ENCODE results near the gene SAMD1. TPM values are rescaled to one million over a fixed set of nuclear protein-coding genes. Genes with fewer than 3 reads are reported as not detected.

SAMD1 gene
- total and polyA plus RNA-seq, 9 of the 15 experiments (the other 6 are each of a cell fraction or from before 2014, with no cell fraction given) = 2.9 to 96.0 (median 43.5) TPM

- TF ChIP-seq ARID3A (IDR thresholded peaks at IDR 0.05; ENCODE audit: borderline replicate concordance, low read depth, low read length) = no peak
- TF ChIP-seq EWSR1 (IDR thresholded peaks at IDR 0.05; ENCODE audit: borderline replicate concordance, low read depth, partially characterized antibody) = no peak
- no peak for TF ChIP-seq GTF2E2 (tag; IDR thresholded peaks at IDR 0.05)
- peak; percentile 97 for TF ChIP-seq KLF1 (tag; IDR thresholded peaks at IDR 0.05)
- TF ChIP-seq ZBTB49 (CRISPR knock-in tag; IDR thresholded peaks at IDR 0.05; ENCODE audit: borderline replicate concordance) = no peak
- no peak for TF ChIP-seq HNRNPUL1 (IDR thresholded peaks at IDR 0.05; ENCODE audit: low read length)
- peak; percentile 90 for TF ChIP-seq HNRNPK (IDR thresholded peaks at IDR 0.05; ENCODE audit: low read depth, low read length, poor library complexity, severe bottlenecking)
- peak; percentile 42; the same call in 1 of the 2 replicates for TF ChIP-seq PML (IDR thresholded peaks at IDR 0.05; ENCODE audit: low read length)
- TF ChIP-seq KLF13 (tag; IDR thresholded peaks at IDR 0.05; ENCODE audit: borderline replicate concordance, low read depth) = peak; percentile 97
- peak in 1 of 2 experiments; percentile 37; a peak in 1 of 4 replicates for TF ChIP-seq KDM4B (IDR thresholded peaks at IDR 0.05; ENCODE audit: borderline replicate concordance in 2 of 2, low read depth in 1 of 2)
- peak in 1 of 2 experiments; percentile 74; a peak in 2 of 4 replicates for TF ChIP-seq HDAC1 (IDR thresholded peaks at IDR 0.05)
- TF ChIP-seq ZC3H8 (IDR thresholded peaks at IDR 0.05) = no peak
- TF ChIP-seq HDAC3 (IDR thresholded peaks at IDR 0.05; ENCODE audit: borderline replicate concordance, partially characterized antibody) = no peak
- peak; percentile 57; the same call in 1 of the 2 replicates for TF ChIP-seq LEF1 (IDR thresholded peaks at IDR 0.05)
- no peak for TF ChIP-seq ZC3H11A (IDR thresholded peaks at IDR 0.05; ENCODE audit: low read depth, low read length)
- peak; percentile 99 for TF ChIP-seq ZBTB7A (IDR thresholded peaks at IDR 0.05; ENCODE audit: borderline replicate concordance, control insufficient read depth, low read depth, low read length)
- no peak for TF ChIP-seq SAFB2 (IDR thresholded peaks at IDR 0.05; ENCODE audit: borderline replicate concordance, low read depth, low read length, severe bottlenecking)
- no peak for TF ChIP-seq GTF2A2 (tag; IDR thresholded peaks at IDR 0.05)
- peak; percentile 37; the same call in 1 of the 2 replicates for TF ChIP-seq SMARCA4 (IDR thresholded peaks at IDR 0.05)
- peak; percentile 46 for TF ChIP-seq SUPT5H (IDR thresholded peaks at IDR 0.05)
- TF ChIP-seq ZNF445 (CRISPR knock-in tag; IDR thresholded peaks at IDR 0.05; ENCODE audit: low read depth) = no peak
- TF ChIP-seq NR2C2 (CRISPR knock-in tag; IDR thresholded peaks at IDR 0.05) = peak; percentile 74
- TF ChIP-seq NR2C2 (tag; IDR thresholded peaks at IDR 0.05) = peak; percentile 96
- no peak for TF ChIP-seq ELF4 (CRISPR knock-in tag; IDR thresholded peaks at IDR 0.05)
- TF ChIP-seq GABPB2 (CRISPR knock-in tag; conservative IDR thresholded peaks at IDR 0.05) = no peak
- TF ChIP-seq NCOA4 (IDR thresholded peaks at IDR 0.05; ENCODE audit: partially characterized antibody) = no peak
- TF ChIP-seq ZNF778 (CRISPR knock-in tag; IDR thresholded peaks at IDR 0.05) = no peak
Measured at GRCh38 chr19:14091081-14091812, 696 bp upstream of the SAMD1 start (continued).
